Measurements from ENCODE around the gene UBQLNL. TPM values are rescaled to one million over a fixed set of nuclear protein-coding genes. Genes with fewer than 3 reads are reported as not detected.

The UBQLNL gene
- total RNA-seq, 1 experiment from 2014 or later: not detected

GRCh38 chr11:5486421-5486820 is 30.1 kb downstream of the UBQLNL start:
- no peak overlapping the region for H3K27ac Mint-ChIP-seq
- no peak for TF ChIP-seq CTCF (conservative IDR thresholded peaks at IDR 0.05)
- Histone ChIP-seq H4K20me1 (ENCODE audit: control insufficient read depth, insufficient read depth, insufficient read length) (no peaks in the 10 kb centered on the region), H3K18ac (ENCODE audit: insufficient read length, low read depth, low read length) (no peak overlapping the region), H3T11ph (ENCODE audit: low read length) (no peak overlapping the region), H3K9me3 (ENCODE audit: control insufficient read depth, low read depth, low read length) (no peaks in the 10 kb centered on the region), H3K14ac (ENCODE audit: insufficient read depth, low read length) (no peak overlapping the region), H3K79me1 (ENCODE audit: insufficient read depth, low read depth, low read length, poor library complexity, severe bottlenecking) (no peaks in the 10 kb centered on the region), H3K79me2 (ENCODE audit: insufficient read depth, low read length) (no peaks in the 10 kb centered on the region), H3K23me2 (ENCODE audit: insufficient read length, low read depth, low read length, poor library complexity, severe bottlenecking) (no peaks in the 10 kb centered on the region), H2BK120ac (ENCODE audit: low read depth, low read length, poor library complexity, severe bottlenecking) (no peak overlapping the region), H2BK12ac (ENCODE audit: insufficient read length, low read depth, low read length) (no peak overlapping the region), H2AK5ac (ENCODE audit: insufficient read length, low read length) (no peak overlapping the region), H2AFZ (ENCODE audit: low read length) (no peak overlapping the region), H4K91ac (ENCODE audit: insufficient read length, low read depth, low read length) (no peak overlapping the region), H2BK15ac (ENCODE audit: low read depth, low read length) (no peak overlapping the region), H3K9ac (ENCODE audit: extremely low read depth, insufficient read length, low read length) (no peak overlapping the region), H4K8ac (replicated peaks; ENCODE audit: insufficient read length, low read depth, low read length) (no peak overlapping the region), H3K4ac (ENCODE audit: low read depth, low read length) (no peak overlapping the region), H3K27ac (ENCODE audit: insufficient read length, low read depth, low read length) (no peak overlapping the region), H3K4me2 (ENCODE audit: insufficient read depth, insufficient read length, low read length) (no peak overlapping the region), H4K5ac (ENCODE audit: insufficient read length, low read depth, low read length) (no peak overlapping the region), H2BK20ac (ENCODE audit: low read depth, low read length, poor library complexity, severe bottlenecking) (no peak overlapping the region), H2BK5ac (ENCODE audit: insufficient read length, low read length) (no peak overlapping the region), H3K4me1 (ENCODE audit: insufficient read depth, low read length) (no peaks in the 10 kb centered on the region), H3K27me3 (ENCODE audit: insufficient read depth, low read length) (no peaks in the 10 kb centered on the region), H3K23ac (ENCODE audit: insufficient read length, low read depth, low read length) (no peak overlapping the region), H3K56ac (ENCODE audit: insufficient read length, low read depth, low read length) (no peak overlapping the region)
- no peaks in the 10 kb centered on the region for H3K9me3 Mint-ChIP-seq
- H3K36me3 Mint-ChIP-seq (ENCODE audit: insufficient read depth in 1 of 3, low read depth in 3 of 3): no peaks in the 10 kb centered on the region
- H3K4me1 Mint-ChIP-seq: peaks cover 0 to 3% of the 10 kb centered on the region in 2 experiments; a peak in 1 of 4 replicates
- no CpG with 5 or more reads among the region's 3 CpGs for WGBS (ENCODE audit: extremely low coverage, insufficient read length, low lambda C conversion rate)
- H3K27me3 Mint-ChIP-seq (ENCODE audit: low read depth): no peaks in the 10 kb centered on the region
- DNase-seq: no peak
- H3K4me3 Mint-ChIP-seq: no peak overlapping the region
